Effector memory CD4-positive, alpha-beta T cell (primary cell): ENCODE results near the gene TCF7L1.
"Not testable (repeated sequence)": the region's sequence is repeated elsewhere in the genome, so short reads cannot be mapped to it uniquely, and the experiment has no call there.

ENCODE experiments used
- DNase-seq, 3 donors: peaks; one replicate each; pipeline ENCODE4 v3.0.0-alpha.2; 2020
- H3K27ac ChIP-seq: 2 replicates; pipeline ENCODE4 v1.7.0; 2013; ENCODE audit warnings: mild to moderate bottlenecking, low read length, moderate library complexity; ENCODE audit not compliant: insufficient read depth, poor library complexity, severe bottlenecking
- H3K27me3 ChIP-seq: replicated peaks from 2 replicates; pipeline ENCODE4 v1.7.0; 2013; ENCODE audit warnings: mild to moderate bottlenecking, low read length; ENCODE audit not compliant: insufficient read depth, control insufficient read depth, poor library complexity, severe bottlenecking
- H3K36me3 ChIP-seq: 2 replicates; pipeline ENCODE4 v1.7.0; 2013; ENCODE audit warnings: mild to moderate bottlenecking, low read length, moderate library complexity; ENCODE audit not compliant: control insufficient read depth, insufficient read depth
- H3K4me1 ChIP-seq: 2 replicates; pipeline ENCODE4 v1.7.0; 2013; ENCODE audit warnings: low read length, mild to moderate bottlenecking; ENCODE audit not compliant: control insufficient read depth, insufficient read depth, poor library complexity, severe bottlenecking
- H3K4me3 ChIP-seq: 2 replicates; pipeline ENCODE4 v1.7.0; 2013; ENCODE audit warnings: low read length, low read depth, mild to moderate bottlenecking; ENCODE audit not compliant: insufficient read depth, poor library complexity, severe bottlenecking
- H3K9me3 ChIP-seq: 2 replicates; pipeline ENCODE4 v1.7.0; 2013; ENCODE audit warnings: mild to moderate bottlenecking, low read length, moderate library complexity; ENCODE audit not compliant: control insufficient read depth

Gene TCF7L1

GRCh38 chr2:85326406-85327159 is 193.4 kb downstream of the TCF7L1 start:
- Histone ChIP-seq H3K9me3 (no peaks in the 10 kb centered on the region), H3K36me3 (peaks cover 32% of the 10 kb centered on the region), H3K27ac (peak overlapping the region; percentile 95), H3K4me3 (peak overlapping the region; percentile 82), H3K27me3 (no peaks in the 10 kb centered on the region), H3K4me1 (peaks cover 40% of the 10 kb centered on the region)
- DNase-seq, result peak; percentile 25 to 43 (median 36)

GRCh38 chr2:85327160-85327821 is 194.1 kb downstream of the TCF7L1 start:
- H3K4me1 ChIP-seq, result peaks cover 33% of the 10 kb centered on the region

GRCh38 chr2:85327822-85328617 is 194.8 kb downstream of the TCF7L1 start, which contains the start of gene TGOLN2:
TGOLN2 (minus strand) TSS chr2:85327989; CDS start chr2:85327962, 27 bp downstream.
- DNase-seq, result peak; percentile 84 to 89 (median 85)

More at GRCh38 chr2:85327160-85327821, 194.1 kb downstream of the TCF7L1 start:
- Histone ChIP-seq H3K4me3 (peak overlapping the region; percentile 82), H3K27ac (peak overlapping the region; percentile 95), H3K9me3 (no peaks in the 10 kb centered on the region), H3K27me3 (no peaks in the 10 kb centered on the region), H3K36me3 (peaks cover 25% of the 10 kb centered on the region)
- DNase-seq, result peak; percentile 26 to 42 (median 41)

GRCh38 chr2:85329181-85329651 is 196.0 kb downstream of the TCF7L1 start:
- DNase-seq, result no peak
- Histone ChIP-seq H3K27me3 (no peaks in the 10 kb centered on the region), H3K4me3 (no peak overlapping the region), H3K36me3 (peaks cover 9% of the 10 kb centered on the region), H3K4me1 (peaks cover 15% of the 10 kb centered on the region), H3K9me3 (no peaks in the 10 kb centered on the region), H3K27ac (no peak overlapping the region)

More at GRCh38 chr2:85327822-85328617, 194.8 kb downstream of the TCF7L1 start, which contains the start of gene TGOLN2:
- H3K9me3 ChIP-seq, result no peaks in the 10 kb centered on the region
- peak within 1 kb of the TSS; percentile 95 for H3K27ac ChIP-seq
- H3K4me3 ChIP-seq, result peak within 1 kb of the TSS; percentile 82
- H3K36me3 ChIP-seq, result peaks cover 18% of the 10 kb centered on the region
- no peaks in the 10 kb centered on the region for H3K27me3 ChIP-seq
- H3K4me1 ChIP-seq, result peaks cover 26% of the 10 kb centered on the region

- H3K27ac ChIP-seq, H3K36me3 ChIP-seq, H3K4me3 ChIP-seq, H3K27me3 ChIP-seq, H3K9me3 ChIP-seq, H3K4me1 ChIP-seq, DNase-seq: not testable (repeated sequence)
Observed at GRCh38 chr2:85329701-85330100, 196.5 kb downstream of the TCF7L1 start.

GRCh38 chr2:85330839-85331636 is 197.8 kb downstream of the TCF7L1 start:
- DNase-seq, result no peak

GRCh38 chr2:85333877-85334276 is 200.7 kb downstream of the TCF7L1 start:
- H3K36me3 ChIP-seq, H3K4me1 ChIP-seq, H3K9me3 ChIP-seq, H3K27ac ChIP-seq, DNase-seq, H3K27me3 ChIP-seq, H3K4me3 ChIP-seq: not testable (repeated sequence)

More at GRCh38 chr2:85330839-85331636, 197.8 kb downstream of the TCF7L1 start:
- H3K9me3 ChIP-seq, result no peaks in the 10 kb centered on the region
- H3K4me3 ChIP-seq, result no peak overlapping the region
- no peaks in the 10 kb centered on the region for H3K36me3 ChIP-seq
- H3K4me1 ChIP-seq, result peaks cover 6% of the 10 kb centered on the region
- no peaks in the 10 kb centered on the region for H3K27me3 ChIP-seq
- H3K27ac ChIP-seq, result no peak overlapping the region

GRCh38 chr2:85334928-85335327 is 201.7 kb downstream of the TCF7L1 start:
- Histone ChIP-seq H3K9me3 (no peaks in the 10 kb centered on the region), H3K4me1 (no peaks in the 10 kb centered on the region), H3K27me3 (no peaks in the 10 kb centered on the region), H3K27ac (no peak overlapping the region), H3K4me3 (no peak overlapping the region), H3K36me3 (no peaks in the 10 kb centered on the region)
- DNase-seq, result no peak
